ENCODE results near the gene PBXIP1.

Gene PBXIP1

GRCh38 chr1:154955718-154956543, at the start of gene PBXIP1:
TSS of gene PBXIP1 (minus strand) at chr1:154956099. CDS start at chr1:154953721, 2,378 bp downstream.
- peak; percentile 90 for DNase-seq

- DNase-seq, result peak; percentile 34
Observed at GRCh38 chr1:155005076-155006011, 49.4 kb upstream of the PBXIP1 start.

GRCh38 chr1:155004352-155005075, 48.6 kb upstream of the PBXIP1 start:
- DNase-seq, result peak; percentile 34

GRCh38 chr1:155003766-155004351, 48.0 kb upstream of the PBXIP1 start:
- DNase-seq, result peak; percentile 69

- peak; percentile 59 for DNase-seq
Observed at GRCh38 chr1:155003227-155003765, 47.4 kb upstream of the PBXIP1 start.

- peak; percentile 65 for DNase-seq
Observed at GRCh38 chr1:155002464-155003226, 46.7 kb upstream of the PBXIP1 start, which contains the start of gene ZBTB7B. TSS of gene ZBTB7B (plus strand) at chr1:155002802. CDS start at chr1:155014661, 11,859 bp downstream.

- DNase-seq, result peak; percentile 100
Observed at GRCh38 chr1:155001675-155002463, 46.0 kb upstream of the PBXIP1 start.

GRCh38 chr1:155001425-155001674, 45.5 kb upstream of the PBXIP1 start:
- DNase-seq, result no peak

- peak; percentile 93 for DNase-seq
Observed at GRCh38 chr1:155000726-155001424, 45.0 kb upstream of the PBXIP1 start.

- no peak for DNase-seq
Observed at GRCh38 chr1:155000411-155000725, 44.5 kb upstream of the PBXIP1 start.

GRCh38 chr1:154999571-155000410, 43.9 kb upstream of the PBXIP1 start:
- no peak for DNase-seq

- DNase-seq, result peak; percentile 82
Observed at GRCh38 chr1:154998818-154999570, 43.1 kb upstream of the PBXIP1 start.

GRCh38 chr1:154998201-154998780, 42.4 kb upstream of the PBXIP1 start:
- DNase-seq, result peak; percentile 19

GRCh38 chr1:154996966-154997701, 41.2 kb upstream of the PBXIP1 start:
- peak; percentile 29 for DNase-seq

- DNase-seq, result peak; percentile 51
Observed at GRCh38 chr1:154995301-154995983, 39.5 kb upstream of the PBXIP1 start.

- DNase-seq, result peak; percentile 26
Observed at GRCh38 chr1:154994591-154994990, 38.7 kb upstream of the PBXIP1 start.

GRCh38 chr1:154994269-154994587, 38.3 kb upstream of the PBXIP1 start:
- no peak for DNase-seq

Data from left hindlimb (tissue), 1 donor.